ENCODE data around the gene KLF4. TPM values are rescaled to one million over a fixed set of nuclear protein-coding genes. Genes with fewer than 3 reads are reported as not detected.

KLF4 gene
- total and polyA plus RNA-seq, 2 of the 13 experiments (the other 11 are each of a cell fraction or from before 2014, with no cell fraction given) = 0.20 to 0.37 TPM

DNA sequence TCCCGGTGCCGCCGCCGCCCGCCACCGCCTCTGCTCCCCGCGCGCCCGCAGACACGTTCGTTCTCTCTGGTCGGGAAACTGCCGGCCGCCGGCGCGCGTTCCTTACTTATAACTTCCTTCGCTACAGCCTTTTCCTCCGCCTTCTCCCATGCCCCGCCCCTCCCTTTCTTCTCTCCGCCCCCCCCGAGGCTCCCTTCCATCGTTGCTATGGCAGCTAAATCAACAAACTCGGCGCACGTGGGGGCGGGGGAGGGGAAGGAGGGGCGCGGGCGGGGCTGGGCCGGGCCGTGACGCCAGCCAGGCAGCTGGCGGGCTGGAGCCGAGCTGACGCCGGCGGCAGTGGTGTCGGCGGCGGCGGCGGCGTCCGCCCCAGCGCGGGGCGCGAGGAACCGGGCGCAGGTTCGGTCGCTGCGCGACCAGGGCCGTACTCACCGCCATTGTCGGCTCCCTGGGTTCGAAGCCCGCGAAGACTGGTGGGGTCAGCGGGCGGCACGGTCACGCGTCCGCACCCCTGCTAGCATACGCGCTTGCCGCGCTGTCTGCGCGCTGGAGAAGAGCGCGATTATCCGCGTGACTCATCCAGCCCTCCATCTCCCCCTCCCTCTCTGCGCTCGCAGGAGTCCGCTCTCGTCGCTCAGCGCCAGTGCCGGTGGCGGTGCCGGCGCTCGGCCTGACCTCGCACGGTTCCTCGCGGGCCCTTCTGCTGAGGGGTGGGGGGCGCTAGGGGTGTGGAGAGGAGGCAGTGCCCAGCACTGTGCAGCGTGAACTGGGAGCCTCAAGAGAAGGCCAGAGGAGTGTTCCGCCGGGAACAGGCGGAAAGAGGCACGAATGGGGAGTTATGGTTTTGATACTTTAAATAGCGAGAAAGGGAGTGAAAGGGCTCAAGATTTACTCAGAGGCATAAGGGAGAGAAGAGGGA lies at the start of gene KLF4 (continued):
- TF ChIP-seq, protein P1, sequence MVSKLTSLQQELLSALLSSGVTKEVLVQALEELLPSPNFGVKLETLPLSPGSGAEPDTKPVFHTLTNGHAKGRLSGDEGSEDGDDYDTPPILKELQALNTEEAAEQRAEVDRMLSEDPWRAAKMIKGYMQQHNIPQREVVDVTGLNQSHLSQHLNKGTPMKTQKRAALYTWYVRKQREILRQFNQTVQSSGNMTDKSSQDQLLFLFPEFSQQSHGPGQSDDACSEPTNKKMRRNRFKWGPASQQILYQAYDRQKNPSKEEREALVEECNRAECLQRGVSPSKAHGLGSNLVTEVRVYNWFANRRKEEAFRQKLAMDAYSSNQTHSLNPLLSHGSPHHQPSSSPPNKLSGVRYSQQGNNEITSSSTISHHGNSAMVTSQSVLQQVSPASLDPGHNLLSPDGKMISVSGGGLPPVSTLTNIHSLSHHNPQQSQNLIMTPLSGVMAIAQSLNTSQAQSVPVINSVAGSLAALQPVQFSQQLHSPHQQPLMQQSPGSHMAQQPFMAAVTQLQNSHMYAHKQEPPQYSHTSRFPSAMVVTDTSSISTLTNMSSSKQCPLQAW (CRISPR knock-in tag; IDR thresholded peaks at IDR 0.05) = no peak
- TF ChIP-seq NCOA5 (CRISPR knock-in tag; IDR thresholded peaks at IDR 0.05) (no peak), HCFC1 (IDR thresholded peaks at IDR 0.05; ENCODE audit: low read depth, low read length) (no peak), ZMYM3 (CRISPR knock-in tag; IDR thresholded peaks at IDR 0.05) (no peak), AGO1 (IDR thresholded peaks at IDR 0.05; ENCODE audit: low read depth, low read length, poor library complexity, severe bottlenecking) (no peak), FOXA1 (IDR thresholded peaks at IDR 0.05) (no peak), FOXA1 (CRISPR knock-in tag; IDR thresholded peaks at IDR 0.05) (no peak), ZNF335 (CRISPR knock-in tag; IDR thresholded peaks at IDR 0.05) (no peak), SRSF4 (IDR thresholded peaks at IDR 0.05; ENCODE audit: low read depth, low read length, poor library complexity, severe bottlenecking) (no peak), ZNF17 (CRISPR knock-in tag; IDR thresholded peaks at IDR 0.05) (no peak), ZNF598 (CRISPR knock-in tag; IDR thresholded peaks at IDR 0.05; ENCODE audit: borderline replicate concordance) (no peak), SUZ12 (IDR thresholded peaks at IDR 0.05; ENCODE audit: low read depth, low read length) (no peak), NR3C1 (CRISPR knock-in tag; IDR thresholded peaks at IDR 0.05) (no peak), RFX5 (IDR thresholded peaks at IDR 0.05; ENCODE audit: low read depth, low read length) (no peak), ARID2 (CRISPR knock-in tag; IDR thresholded peaks at IDR 0.05; ENCODE audit: borderline replicate concordance) (0 out of 2 replicates have a peak, but pooled peaks have one; percentile 40), ZNF772 (CRISPR knock-in tag; IDR thresholded peaks at IDR 0.05) (no peak), POLR2AphosphoS5 (IDR thresholded peaks at IDR 0.05; ENCODE audit: low read depth, low read length) (no peak), HMG20B (CRISPR knock-in tag; conservative IDR thresholded peaks at IDR 0.05) (no peak), ZNF75D (CRISPR knock-in tag; IDR thresholded peaks at IDR 0.05; ENCODE audit: borderline replicate concordance) (no peak), ZNF570 (CRISPR knock-in tag; IDR thresholded peaks at IDR 0.05; ENCODE audit: borderline replicate concordance) (no peak), ZNF274 (CRISPR knock-in tag; IDR thresholded peaks at IDR 0.05) (no peak), AGO2 (optimal IDR thresholded peaks at IDR 0.05; ENCODE audit: low read depth, low read length) (no peak)
- TF ChIP-seq, protein P2, sequence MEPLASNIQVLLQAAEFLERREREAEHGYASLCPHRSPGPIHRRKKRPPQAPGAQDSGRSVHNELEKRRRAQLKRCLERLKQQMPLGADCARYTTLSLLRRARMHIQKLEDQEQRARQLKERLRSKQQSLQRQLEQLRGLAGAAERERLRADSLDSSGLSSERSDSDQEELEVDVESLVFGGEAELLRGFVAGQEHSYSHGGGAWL (CRISPR knock-in tag; IDR thresholded peaks at IDR 0.05) = no peak
- TF ChIP-seq, protein P3, sequence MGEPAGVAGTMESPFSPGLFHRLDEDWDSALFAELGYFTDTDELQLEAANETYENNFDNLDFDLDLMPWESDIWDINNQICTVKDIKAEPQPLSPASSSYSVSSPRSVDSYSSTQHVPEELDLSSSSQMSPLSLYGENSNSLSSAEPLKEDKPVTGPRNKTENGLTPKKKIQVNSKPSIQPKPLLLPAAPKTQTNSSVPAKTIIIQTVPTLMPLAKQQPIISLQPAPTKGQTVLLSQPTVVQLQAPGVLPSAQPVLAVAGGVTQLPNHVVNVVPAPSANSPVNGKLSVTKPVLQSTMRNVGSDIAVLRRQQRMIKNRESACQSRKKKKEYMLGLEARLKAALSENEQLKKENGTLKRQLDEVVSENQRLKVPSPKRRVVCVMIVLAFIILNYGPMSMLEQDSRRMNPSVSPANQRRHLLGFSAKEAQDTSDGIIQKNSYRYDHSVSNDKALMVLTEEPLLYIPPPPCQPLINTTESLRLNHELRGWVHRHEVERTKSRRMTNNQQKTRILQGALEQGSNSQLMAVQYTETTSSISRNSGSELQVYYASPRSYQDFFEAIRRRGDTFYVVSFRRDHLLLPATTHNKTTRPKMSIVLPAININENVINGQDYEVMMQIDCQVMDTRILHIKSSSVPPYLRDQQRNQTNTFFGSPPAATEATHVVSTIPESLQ (CRISPR knock-in tag; conservative IDR thresholded peaks at IDR 0.05) = no peak
- TF ChIP-seq, protein P4, sequence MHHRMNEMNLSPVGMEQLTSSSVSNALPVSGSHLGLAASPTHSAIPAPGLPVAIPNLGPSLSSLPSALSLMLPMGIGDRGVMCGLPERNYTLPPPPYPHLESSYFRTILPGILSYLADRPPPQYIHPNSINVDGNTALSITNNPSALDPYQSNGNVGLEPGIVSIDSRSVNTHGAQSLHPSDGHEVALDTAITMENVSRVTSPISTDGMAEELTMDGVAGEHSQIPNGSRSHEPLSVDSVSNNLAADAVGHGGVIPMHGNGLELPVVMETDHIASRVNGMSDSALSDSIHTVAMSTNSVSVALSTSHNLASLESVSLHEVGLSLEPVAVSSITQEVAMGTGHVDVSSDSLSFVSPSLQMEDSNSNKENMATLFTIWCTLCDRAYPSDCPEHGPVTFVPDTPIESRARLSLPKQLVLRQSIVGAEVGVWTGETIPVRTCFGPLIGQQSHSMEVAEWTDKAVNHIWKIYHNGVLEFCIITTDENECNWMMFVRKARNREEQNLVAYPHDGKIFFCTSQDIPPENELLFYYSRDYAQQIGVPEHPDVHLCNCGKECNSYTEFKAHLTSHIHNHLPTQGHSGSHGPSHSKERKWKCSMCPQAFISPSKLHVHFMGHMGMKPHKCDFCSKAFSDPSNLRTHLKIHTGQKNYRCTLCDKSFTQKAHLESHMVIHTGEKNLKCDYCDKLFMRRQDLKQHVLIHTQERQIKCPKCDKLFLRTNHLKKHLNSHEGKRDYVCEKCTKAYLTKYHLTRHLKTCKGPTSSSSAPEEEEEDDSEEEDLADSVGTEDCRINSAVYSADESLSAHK (CRISPR knock-in tag; IDR thresholded peaks at IDR 0.05; ENCODE audit: borderline replicate concordance) = no peak

Data from HepG2 (cell line).